Smooth muscle cell (in vitro differentiated cells): ENCODE measurements around the gene HPN. TPM values are rescaled to one million over a fixed set of nuclear protein-coding genes. Genes with fewer than 3 reads are reported as not detected.

Source experiments
- DNase-seq: peaks from one replicate; lab custom pipeline; 2025; ENCODE audit not compliant: unreplicated experiment; lab: John Stamatoyannopoulos, UW
- H2AFZ ChIP-seq: fragments of 200-600 bp; sonication (generic); 2 replicates; pipeline ENCODE4 v1.6.0; 2016; ENCODE audit warnings: antibody characterized with exemption, low read depth, mild to moderate bottlenecking
- H3F3A ChIP-seq: fragments of 200-600 bp; sonication (generic); 2 replicates; pipeline ENCODE4 v1.6.0; 2017; ENCODE audit warnings: antibody characterized with exemption, low read depth
- H3K27ac ChIP-seq: fragments of 200-600 bp; sonication (generic); 2 replicates; pipeline ENCODE4 v1.5.1; 2016; ENCODE audit warnings: low read depth, mild to moderate bottlenecking
- H3K27me3 ChIP-seq: fragments of 200-600 bp; sonication (generic); 2 replicates; pipeline ENCODE4 v1.6.1; 2016; ENCODE audit warnings: low read depth, mild to moderate bottlenecking
- H3K36me3 ChIP-seq: fragments of 200-600 bp; sonication (generic); 2 replicates; pipeline ENCODE4 v1.5.1; 2016; ENCODE audit warnings: low read depth
- H3K4me1 ChIP-seq: fragments of 200-600 bp; sonication (generic); 2 replicates; pipeline ENCODE4 v1.5.1; 2016; ENCODE audit warnings: low read depth
- H3K4me2 ChIP-seq: fragments of 200-600 bp; sonication (generic); 2 replicates; pipeline ENCODE4 v1.6.0; 2016; ENCODE audit warnings: mild to moderate bottlenecking
- H3K4me3 ChIP-seq: fragments of 200-600 bp; sonication (generic); 2 replicates; pipeline ENCODE4 v1.5.1; 2016; ENCODE audit warnings: mild to moderate bottlenecking
- H3K79me2 ChIP-seq: fragments of 200-600 bp; sonication (generic); 2 replicates; pipeline ENCODE4 v1.6.0; 2016; ENCODE audit warnings: low read depth, mild to moderate bottlenecking
- H3K9ac ChIP-seq: fragments of 200-600 bp; sonication (generic); 2 replicates; pipeline ENCODE4 v1.6.0; 2016; ENCODE audit warnings: low read depth
- H3K9me3 ChIP-seq: fragments of 200-600 bp; sonication (generic); replicated peaks from 2 replicates; pipeline ENCODE4 v1.5.1; 2016; ENCODE audit warnings: low read depth
- H4K20me1 ChIP-seq: fragments of 200-600 bp; sonication (generic); 2 replicates; pipeline ENCODE4 v1.6.0; 2016; ENCODE audit warnings: low read depth
- WGBS: methylation state at CpG from one replicate; pipeline ENCODE4 v1.1.7; 2016; ENCODE audit warnings: low lambda C conversion rate; 5-methylcytosine and 5-hydroxymethylcytosine counted together
- polyA plus RNA-seq: library from polyadenylated mRNA; unstranded; fragments of >200 nt; fragmentation: Nextera tagmentation; extraction: Ambion mirVana; gene quantifications from 2 replicates; pipeline ENCODE4 v1.2.1, GENCODE V29; 2016
- total RNA-seq: library from RNA; depleted of rRNA; stranded (reverse); fragments of >200 nt; gene quantifications from 2 replicates; pipeline ENCODE4 v1.2.3, GENCODE V29; 2014
- TF ChIP-seq, protein P1 (sequence below): fragments of 200-600 bp; sonication (generic); IDR thresholded peaks from 2 replicates; pipeline ENCODE4 v1.5.1; 2017; ENCODE audit warnings: borderline replicate concordance, mild to moderate bottlenecking, antibody characterized with exemption; ENCODE audit not compliant: insufficient read depth, poor library complexity, severe bottlenecking

HPN gene
- total and polyA plus RNA-seq, 2 experiments from 2014 or later: 1.3 to 4.1 TPM

- H3F3A ChIP-seq: no peaks in the 10 kb centered on the region
- WGBS: 20% methylated on average over 36 of the region's 36 CpGs
- TF ChIP-seq, protein P1, sequence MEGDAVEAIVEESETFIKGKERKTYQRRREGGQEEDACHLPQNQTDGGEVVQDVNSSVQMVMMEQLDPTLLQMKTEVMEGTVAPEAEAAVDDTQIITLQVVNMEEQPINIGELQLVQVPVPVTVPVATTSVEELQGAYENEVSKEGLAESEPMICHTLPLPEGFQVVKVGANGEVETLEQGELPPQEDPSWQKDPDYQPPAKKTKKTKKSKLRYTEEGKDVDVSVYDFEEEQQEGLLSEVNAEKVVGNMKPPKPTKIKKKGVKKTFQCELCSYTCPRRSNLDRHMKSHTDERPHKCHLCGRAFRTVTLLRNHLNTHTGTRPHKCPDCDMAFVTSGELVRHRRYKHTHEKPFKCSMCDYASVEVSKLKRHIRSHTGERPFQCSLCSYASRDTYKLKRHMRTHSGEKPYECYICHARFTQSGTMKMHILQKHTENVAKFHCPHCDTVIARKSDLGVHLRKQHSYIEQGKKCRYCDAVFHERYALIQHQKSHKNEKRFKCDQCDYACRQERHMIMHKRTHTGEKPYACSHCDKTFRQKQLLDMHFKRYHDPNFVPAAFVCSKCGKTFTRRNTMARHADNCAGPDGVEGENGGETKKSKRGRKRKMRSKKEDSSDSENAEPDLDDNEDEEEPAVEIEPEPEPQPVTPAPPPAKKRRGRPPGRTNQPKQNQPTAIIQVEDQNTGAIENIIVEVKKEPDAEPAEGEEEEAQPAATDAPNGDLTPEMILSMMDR: peak; percentile 52
- H3K4me1 ChIP-seq: peaks cover 5% of the 10 kb centered on the region
- H3K9me3 ChIP-seq: no peaks in the 10 kb centered on the region
- no peak overlapping the region for H3K4me3 ChIP-seq
- no peaks in the 10 kb centered on the region for H4K20me1 ChIP-seq
- peak overlapping the region; percentile 83 for H2AFZ ChIP-seq
- H3K9ac ChIP-seq: no peak overlapping the region
- peak overlapping the region; percentile 73 for H3K4me2 ChIP-seq
- no peaks in the 10 kb centered on the region for H3K27me3 ChIP-seq
- no peak for DNase-seq
- no peaks in the 10 kb centered on the region for H3K36me3 ChIP-seq
- no peak overlapping the region for H3K27ac ChIP-seq
- H3K79me2 ChIP-seq: no peaks in the 10 kb centered on the region
Observed at GRCh38 chr19:35090506-35091214, 49.1 kb downstream of the HPN start.

DNA sequence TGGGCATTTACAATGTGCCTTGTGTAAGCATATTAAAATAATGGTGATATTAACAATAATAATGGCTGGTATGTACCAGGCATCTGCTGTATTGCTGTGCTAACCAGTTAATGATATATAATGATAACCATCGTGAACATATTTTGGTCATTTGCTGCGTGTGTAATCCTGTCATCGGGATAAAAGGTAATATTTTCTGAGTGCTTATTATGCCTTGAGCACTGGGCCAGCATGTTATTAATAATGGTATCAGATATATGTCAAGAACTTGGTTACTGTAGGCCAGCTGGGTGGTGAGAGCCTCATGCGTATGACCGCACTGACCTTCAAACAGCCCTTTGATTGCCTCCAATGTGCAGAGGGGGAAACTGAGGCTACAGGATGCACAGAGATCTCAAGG, 51.9 kb downstream of the HPN start:
- TF ChIP-seq, protein P1: no peak
- Histone ChIP-seq H3K79me2 (no peaks in the 10 kb centered on the region), H3F3A (no peaks in the 10 kb centered on the region), H3K4me2 (no peak overlapping the region), H3K9me3 (no peaks in the 10 kb centered on the region), H3K27ac (no peak overlapping the region), H3K36me3 (no peaks in the 10 kb centered on the region), H3K27me3 (no peaks in the 10 kb centered on the region), H2AFZ (no peak overlapping the region), H4K20me1 (no peaks in the 10 kb centered on the region), H3K4me3 (no peak overlapping the region), H3K4me1 (peaks cover 5% of the 10 kb centered on the region), H3K9ac (no peak overlapping the region)
- WGBS: 96% methylated on average over 5 of the region's 5 CpGs
- DNase-seq: no peak

- Histone ChIP-seq H3K36me3 (no peaks in the 10 kb centered on the region), H4K20me1 (no peaks in the 10 kb centered on the region), H3K79me2 (no peaks in the 10 kb centered on the region), H3F3A (no peaks in the 10 kb centered on the region), H3K4me2 (no peak overlapping the region), H2AFZ (no peak overlapping the region), H3K4me3 (no peak overlapping the region), H3K4me1 (peaks cover 5% of the 10 kb centered on the region), H3K27ac (no peak overlapping the region), H3K9me3 (no peaks in the 10 kb centered on the region), H3K9ac (no peak overlapping the region), H3K27me3 (no peaks in the 10 kb centered on the region)
- 89% methylated on average over 10 of the region's 11 CpGs for WGBS
- no peak for DNase-seq
- TF ChIP-seq, protein P1: no peak
Observed at GRCh38 chr19:35093941-35094647, 52.6 kb downstream of the HPN start.
